ENCODE data around the gene RHOD. TPM values are rescaled to one million over a fixed set of nuclear protein-coding genes. Genes with fewer than 3 reads are reported as not detected.

Gene RHOD
- total RNA-seq, 1 donor from 2014 or later = 1.7 TPM

- H3K27ac Mint-ChIP-seq (ENCODE audit: unreplicated experiment) = no peak overlapping the region
- no peak overlapping the region for H3K4me3 Mint-ChIP-seq
Observed at GRCh38 chr11:67051180-67051893, 5.3 kb upstream of the RHOD start.

GRCh38 chr11:67051945-67052488, 4.6 kb upstream of the RHOD start:
- TF ChIP-seq, protein P1, sequence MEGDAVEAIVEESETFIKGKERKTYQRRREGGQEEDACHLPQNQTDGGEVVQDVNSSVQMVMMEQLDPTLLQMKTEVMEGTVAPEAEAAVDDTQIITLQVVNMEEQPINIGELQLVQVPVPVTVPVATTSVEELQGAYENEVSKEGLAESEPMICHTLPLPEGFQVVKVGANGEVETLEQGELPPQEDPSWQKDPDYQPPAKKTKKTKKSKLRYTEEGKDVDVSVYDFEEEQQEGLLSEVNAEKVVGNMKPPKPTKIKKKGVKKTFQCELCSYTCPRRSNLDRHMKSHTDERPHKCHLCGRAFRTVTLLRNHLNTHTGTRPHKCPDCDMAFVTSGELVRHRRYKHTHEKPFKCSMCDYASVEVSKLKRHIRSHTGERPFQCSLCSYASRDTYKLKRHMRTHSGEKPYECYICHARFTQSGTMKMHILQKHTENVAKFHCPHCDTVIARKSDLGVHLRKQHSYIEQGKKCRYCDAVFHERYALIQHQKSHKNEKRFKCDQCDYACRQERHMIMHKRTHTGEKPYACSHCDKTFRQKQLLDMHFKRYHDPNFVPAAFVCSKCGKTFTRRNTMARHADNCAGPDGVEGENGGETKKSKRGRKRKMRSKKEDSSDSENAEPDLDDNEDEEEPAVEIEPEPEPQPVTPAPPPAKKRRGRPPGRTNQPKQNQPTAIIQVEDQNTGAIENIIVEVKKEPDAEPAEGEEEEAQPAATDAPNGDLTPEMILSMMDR (conservative IDR thresholded peaks at IDR 0.05) = no peak
- no peak overlapping the region for H3K27ac Mint-ChIP-seq (ENCODE audit: unreplicated experiment)
- peaks cover 16% of the 10 kb centered on the region for H3K27me3 Mint-ChIP-seq (ENCODE audit: low read depth)
- peaks cover 10% of the 10 kb centered on the region for H3K4me1 Mint-ChIP-seq
- no peak overlapping the region for H3K4me3 Mint-ChIP-seq
- H3K36me3 Mint-ChIP-seq (ENCODE audit: low read depth) = no peaks in the 10 kb centered on the region
- no peak for DNase-seq (ENCODE audit: low read depth, low spot score)
- no peaks in the 10 kb centered on the region for H3K9me3 Mint-ChIP-seq

More at GRCh38 chr11:67051180-67051893, 5.3 kb upstream of the RHOD start:
- Mint-ChIP-seq H3K9me3 (no peaks in the 10 kb centered on the region), H3K27me3 (ENCODE audit: low read depth) (peaks cover 13% of the 10 kb centered on the region), H3K4me1 (peaks cover 10% of the 10 kb centered on the region), H3K36me3 (ENCODE audit: low read depth) (no peaks in the 10 kb centered on the region)
- TF ChIP-seq, protein P1 (conservative IDR thresholded peaks at IDR 0.05) = no peak
- no peak for DNase-seq (ENCODE audit: low read depth, low spot score)

DNA sequence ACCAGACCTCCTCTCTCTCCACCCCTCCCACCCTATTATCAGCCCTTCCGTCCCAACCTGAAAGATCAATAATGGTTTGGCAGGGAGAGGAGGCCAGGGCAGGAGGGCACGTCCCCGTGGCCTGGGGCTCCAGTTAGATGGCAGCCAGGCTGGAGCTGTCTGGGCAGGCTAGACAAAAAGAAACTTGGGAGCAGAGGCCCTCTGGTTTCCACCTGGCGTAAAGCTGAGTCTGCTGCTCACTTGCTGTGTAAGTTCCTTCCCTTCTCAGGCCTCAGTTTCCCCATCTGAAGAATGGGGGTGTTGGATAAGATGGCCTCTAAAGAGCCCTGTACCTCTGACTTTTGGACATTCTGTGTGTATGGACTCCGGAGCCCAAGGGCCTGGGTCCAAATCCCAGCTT, 3.8 kb upstream of the RHOD start:
- H3K4me1 Mint-ChIP-seq = peaks cover 10% of the 10 kb centered on the region
- peaks cover 20% of the 10 kb centered on the region for H3K27me3 Mint-ChIP-seq (ENCODE audit: low read depth)
- no peaks in the 10 kb centered on the region for H3K36me3 Mint-ChIP-seq (ENCODE audit: low read depth)
- H3K9me3 Mint-ChIP-seq = no peaks in the 10 kb centered on the region
- no peak for DNase-seq (ENCODE audit: low read depth, low spot score)
- H3K27ac Mint-ChIP-seq (ENCODE audit: unreplicated experiment) = no peak overlapping the region
- H3K4me3 Mint-ChIP-seq = no peak overlapping the region
- TF ChIP-seq, protein P1 (conservative IDR thresholded peaks at IDR 0.05) = no peak

DNA sequence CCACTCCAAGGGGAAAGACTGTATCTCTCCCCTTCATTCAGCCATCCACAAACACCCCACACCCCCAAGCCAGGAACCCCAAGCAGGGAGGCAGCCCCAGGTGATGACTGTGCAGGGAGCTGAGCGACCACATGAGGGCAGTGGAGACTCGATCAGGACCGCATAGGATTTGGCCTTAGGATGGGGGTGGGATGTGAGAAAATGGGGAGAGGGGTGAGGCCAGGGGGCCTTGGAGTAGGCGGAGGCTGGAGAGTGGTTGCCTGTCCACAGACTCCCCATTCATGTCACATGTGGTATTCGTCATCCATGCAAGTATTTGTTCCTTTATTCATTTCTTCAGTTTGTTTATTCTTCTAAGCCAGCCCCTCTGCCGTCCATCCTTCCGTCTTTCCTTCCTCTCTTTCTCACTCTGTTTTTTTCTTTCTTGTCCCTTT, 2.7 kb upstream of the RHOD start:
- DNase-seq (ENCODE audit: low read depth, low spot score) = peak; percentile 53
- TF ChIP-seq, protein P1 (conservative IDR thresholded peaks at IDR 0.05) = peak; percentile 76
- H3K27me3 Mint-ChIP-seq (ENCODE audit: low read depth) = peaks cover 23% of the 10 kb centered on the region
- H3K9me3 Mint-ChIP-seq = no peaks in the 10 kb centered on the region
- peaks cover 10% of the 10 kb centered on the region for H3K4me1 Mint-ChIP-seq
- no peaks in the 10 kb centered on the region for H3K36me3 Mint-ChIP-seq (ENCODE audit: low read depth)
- H3K27ac Mint-ChIP-seq (ENCODE audit: unreplicated experiment) = no peak overlapping the region
- no peak overlapping the region for H3K4me3 Mint-ChIP-seq

GRCh38 chr11:67054346-67054835, 2.3 kb upstream of the RHOD start:
- Mint-ChIP-seq H3K27me3 (ENCODE audit: low read depth) (peaks cover 23% of the 10 kb centered on the region), H3K27ac (ENCODE audit: unreplicated experiment) (no peak overlapping the region)
- DNase-seq (ENCODE audit: low read depth, low spot score) = no peak

More at GRCh38 chr11:67054346-67054835, 2.3 kb upstream of the RHOD start:
- Mint-ChIP-seq H3K36me3 (ENCODE audit: low read depth) (no peaks in the 10 kb centered on the region), H3K4me3 (no peak overlapping the region), H3K4me1 (peaks cover 10% of the 10 kb centered on the region), H3K9me3 (no peaks in the 10 kb centered on the region)
- TF ChIP-seq, protein P1 (conservative IDR thresholded peaks at IDR 0.05) = no peak

All from neural crest cell (in vitro differentiated cells).